CD14-positive monocyte (primary cell): ENCODE results near the gene ANKRD18A. TPM values are rescaled to one million over a fixed set of nuclear protein-coding genes. Genes with fewer than 3 reads are reported as not detected.

Source experiments
- DNase-seq, 3 donors: peaks; one replicate each; pipeline ENCODE4 v3.0.0-alpha.2; 2011 to 2022
- H2AFZ ChIP-seq: 2 replicates; pipeline ENCODE4 v1.6.0; 2012; ENCODE audit warnings: mild to moderate bottlenecking, low read depth, low read length, inconsistent platforms; ENCODE audit not compliant: insufficient read depth, poor library complexity, severe bottlenecking
- H3K27ac ChIP-seq, 2 donors: 1 replicate in 1 of 2; 2 replicates in 1 of 2; pipeline ENCODE4 v1.5.1; 2012 to 2013; ENCODE audit warnings: low read length in 2 of 2, control low read depth in 1 of 2, inconsistent platforms in 1 of 2, low read depth in 1 of 2, mild to moderate bottlenecking in 1 of 2
- H3K27me3 ChIP-seq, 2 donors: one replicate each; pipeline versions ENCODE4 v1.6.0 to v1.6.1; 2011 to 2013; ENCODE audit warnings: low read length in 2 of 2; ENCODE audit not compliant: control insufficient read depth in 2 of 2, insufficient read depth in 2 of 2
- H3K36me3 ChIP-seq, 2 donors: replicated peaks in 1 of 2; 1 replicate in 1 of 2; 2 replicates in 1 of 2; pipeline versions ENCODE4 v1.5.1 to v1.6.1; 2012 to 2013; ENCODE audit warnings: low read length in 2 of 2, control low read depth in 1 of 2, inconsistent platforms in 1 of 2, mild to moderate bottlenecking in 1 of 2; ENCODE audit not compliant: insufficient read depth in 2 of 2, control insufficient read depth in 1 of 2
- H3K4me1 ChIP-seq, 2 donors: 1 replicate in 1 of 2; 2 replicates in 1 of 2; pipeline versions ENCODE4 v1.5.1 to v1.6.1; 2012 to 2013; ENCODE audit warnings: low read length in 2 of 2, control low read depth in 1 of 2, inconsistent platforms in 1 of 2, mild to moderate bottlenecking in 1 of 2, moderate library complexity in 1 of 2; ENCODE audit not compliant: insufficient read depth in 2 of 2, control insufficient read depth in 1 of 2
- H3K4me2 ChIP-seq: replicated peaks from 2 replicates; pipeline ENCODE3; 2012; ENCODE audit warnings: low read length, moderate library complexity, mild to moderate bottlenecking; ENCODE audit not compliant: poor library complexity, severe bottlenecking; ENCODE audit errors: extremely low read depth
- H3K4me3 ChIP-seq, 3 experiments: fragments of 200-600 bp in 1 of 3; sonication (generic) in 1 of 3; replicated peaks in 1 of 3; 1 replicate in 2 of 3; 2 replicates in 1 of 3; pipeline ENCODE4 v1.5.1; 2011 to 2013; ENCODE audit warnings: low read length in 3 of 3, mild to moderate bottlenecking in 3 of 3, control low read depth in 2 of 3, low read depth in 2 of 3, inconsistent platforms in 1 of 3, moderate library complexity in 1 of 3
- H3K79me2 ChIP-seq: 2 replicates; pipeline ENCODE4 v1.6.0; 2012; ENCODE audit warnings: mild to moderate bottlenecking, control low read depth, inconsistent platforms, low read length, moderate library complexity; ENCODE audit not compliant: insufficient read depth
- H3K9ac ChIP-seq: 2 replicates; pipeline ENCODE4 v1.6.0; 2017; ENCODE audit warnings: low read length, mild to moderate bottlenecking; ENCODE audit not compliant: insufficient read depth, poor library complexity, severe bottlenecking
- H3K9me3 ChIP-seq, 2 donors: replicated peaks in 1 of 2; 1 replicate in 1 of 2; 2 replicates in 1 of 2; pipeline versions ENCODE4 v1.5.1 to v1.6.1; 2012 to 2013; ENCODE audit warnings: low read length in 2 of 2, control low read depth in 1 of 2; ENCODE audit not compliant: control insufficient read depth in 1 of 2, insufficient read depth in 1 of 2
- H4K20me1 ChIP-seq: 2 replicates; pipeline ENCODE4 v1.6.0; 2012; ENCODE audit warnings: mild to moderate bottlenecking, low read length, control low read depth, moderate library complexity; ENCODE audit not compliant: insufficient read depth
- H3K27ac Mint-ChIP-seq, 7 donors: one replicate each; pipeline ENCODE4 v1.8.0; 2020; ENCODE audit warnings: mild to moderate bottlenecking in 7 of 7, mixed read lengths in 7 of 7, moderate library complexity in 6 of 7, inconsistent platforms in 2 of 7
- H3K27me3 Mint-ChIP-seq, 3 donors: one replicate each; pipeline ENCODE4 v1.8.0; 2021 to 2022; ENCODE audit warnings: low read depth in 3 of 3, mild to moderate bottlenecking in 3 of 3, mixed read lengths in 3 of 3, moderate library complexity in 3 of 3, inconsistent platforms in 1 of 3
- H3K36me3 Mint-ChIP-seq, 2 donors: one replicate each; pipeline ENCODE4 v1.8.0; 2020; ENCODE audit warnings: mixed read lengths in 2 of 2, inconsistent platforms in 1 of 2, mild to moderate bottlenecking in 1 of 2
- H3K4me1 Mint-ChIP-seq: one replicate; pipeline ENCODE4 v1.8.0; 2020; ENCODE audit warnings: mild to moderate bottlenecking, mixed read lengths
- H3K4me3 Mint-ChIP-seq, 2 donors: one replicate each; pipeline ENCODE4 v1.8.0; 2020; ENCODE audit warnings: mild to moderate bottlenecking in 2 of 2, mixed read lengths in 2 of 2, moderate library complexity in 1 of 2
- H3K9me3 Mint-ChIP-seq, 7 donors: one replicate each; pipeline ENCODE4 v1.8.0; 2020 to 2022; ENCODE audit warnings: mixed read lengths in 7 of 7, mild to moderate bottlenecking in 6 of 7, moderate library complexity in 6 of 7, inconsistent platforms in 2 of 7
- CTCF ChIP-seq: fragments of 200-600 bp; IDR thresholded peaks from one replicate; pipeline ENCODE4 v1.8.0; 2022; ENCODE audit warnings: antibody characterized with exemption, mild to moderate bottlenecking
- WGBS: methylation state at CpG from one replicate; pipeline ENCODE4 v1.1.5; 2013; ENCODE audit warnings: missing lambda C conversion rate; ENCODE audit not compliant: insufficient coverage; 5-methylcytosine and 5-hydroxymethylcytosine counted together
- intact Hi-C, 2 donors: fragments of 100-400 bp; cut with micrococcal nuclease; formaldehyde crosslinking; loops; one replicate each; pipeline versions ENCODE4 v1.15.0 to v1.15.1; 2023
- polyA plus RNA-seq, 3 donors: library from polyadenylated mRNA; depleted of rRNA in 1 of 3; unstranded in 2 of 3; stranded (reverse) in 1 of 3; fragments of 300-500 nt in 2 of 3; fragments of >200 nt in 1 of 3; fragmentation: Illumina TruSeq in 2 of 3; gene quantifications; 1 replicate in 2 of 3; 2 replicates in 1 of 3; pipeline ENCODE4 v1.2.3, GENCODE V29; 2012 to 2021

Gene ANKRD18A
- polyA plus RNA-seq, 3 donors = 0.10 TPM; not detected in 2

- WGBS = no CpG with 5 or more reads among the region's 2 CpGs
These were observed 31.6 kb upstream of the ANKRD18A start for GRCh38 chr9:38652044-38652443.

GRCh38 chr9:38651400-38652042 lies 31.1 kb upstream of the ANKRD18A start:
- Histone ChIP-seq H4K20me1 (no peaks in the 10 kb centered on the region), H3K27me3 (no peaks in the 10 kb centered on the region), H3K27ac (no peak overlapping the region), H3K4me3 (no peak overlapping the region), H3K4me1 (no peaks in the 10 kb centered on the region), H2AFZ (no peak overlapping the region), H3K36me3 (no peaks in the 10 kb centered on the region), H3K9ac (no peak overlapping the region), H3K4me2 (no peak overlapping the region), H3K9me3 (no peaks in the 10 kb centered on the region), H3K79me2 (no peaks in the 10 kb centered on the region)
- Mint-ChIP-seq H3K4me3 (no peak overlapping the region), H3K27ac (no peak overlapping the region), H3K4me1 (no peaks in the 10 kb centered on the region), H3K36me3 (no peaks in the 10 kb centered on the region), H3K27me3 (peaks cover 5 to 22% (median 6%) of the 10 kb centered on the region in 3 donors), H3K9me3 (peaks cover 0 to 5% (median 0%) of the 10 kb centered on the region in 7 donors)
- no peak for DNase-seq
- WGBS = 84% methylated on average over 4 of the region's 8 CpGs
- intact Hi-C loops = no loop called here
- no peak for TF ChIP-seq CTCF

More at GRCh38 chr9:38652044-38652443, 31.6 kb upstream of the ANKRD18A start:
- no peak for TF ChIP-seq CTCF
- Histone ChIP-seq H3K27ac (no peak overlapping the region), H2AFZ (no peak overlapping the region), H3K27me3 (no peaks in the 10 kb centered on the region), H3K9me3 (no peaks in the 10 kb centered on the region), H4K20me1 (no peaks in the 10 kb centered on the region), H3K36me3 (no peaks in the 10 kb centered on the region), H3K4me1 (no peaks in the 10 kb centered on the region), H3K4me3 (no peak overlapping the region), H3K79me2 (no peaks in the 10 kb centered on the region), H3K4me2 (no peak overlapping the region), H3K9ac (no peak overlapping the region)
- Mint-ChIP-seq H3K9me3 (peaks cover 0 to 5% (median 0%) of the 10 kb centered on the region in 7 donors), H3K27me3 (peaks cover 3 to 24% (median 6%) of the 10 kb centered on the region in 3 donors), H3K36me3 (no peaks in the 10 kb centered on the region), H3K27ac (no peak overlapping the region), H3K4me1 (no peaks in the 10 kb centered on the region), H3K4me3 (no peak overlapping the region)
- no peak for DNase-seq
- intact Hi-C loops = no loop called here
